Stimulated activated CD8-positive, alpha-beta memory T cell treated with anti-CD3 and anti-CD28 coated beads, Interleukin-2, amount 100 ng/mL, for 1 hour (primary cell): ENCODE results near the gene FASTKD3.

Experiments
- DNase-seq, 2 donors: peaks; one replicate each; pipeline ENCODE4 v3.0.0-alpha.2; 2020; ENCODE audit warnings: low read depth in 2 of 2

Gene FASTKD3

DNA sequence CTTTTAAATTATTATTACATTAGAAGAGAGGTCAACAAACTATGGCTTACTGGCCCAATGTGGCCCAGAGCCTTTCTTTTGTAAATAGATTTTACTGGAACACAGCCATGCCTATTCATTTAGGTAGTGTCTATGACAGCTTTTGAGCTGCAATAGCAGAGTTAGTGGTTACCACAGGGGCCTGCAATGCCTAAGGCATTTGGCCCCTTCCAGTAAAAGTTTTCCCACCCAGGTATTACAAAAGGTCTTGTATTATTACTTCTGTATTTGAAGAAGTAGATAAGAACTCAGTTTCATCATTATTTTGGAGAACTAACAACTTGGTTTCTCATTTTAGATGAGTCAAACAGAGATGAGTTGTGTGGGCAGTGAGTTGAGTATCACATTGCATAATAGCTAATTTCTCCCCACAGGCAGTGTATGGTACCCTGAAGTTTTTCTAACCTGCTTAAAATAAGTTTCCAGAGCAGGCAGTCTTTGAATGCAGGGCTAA, 9.6 kb upstream of the FASTKD3 start:
- no peak for DNase-seq

GRCh38 chr5:7877851-7878250, 9.0 kb upstream of the FASTKD3 start:
- DNase-seq = no peak

GRCh38 chr5:7876867-7877266, 8.0 kb upstream of the FASTKD3 start:
- DNase-seq = no peak

DNA sequence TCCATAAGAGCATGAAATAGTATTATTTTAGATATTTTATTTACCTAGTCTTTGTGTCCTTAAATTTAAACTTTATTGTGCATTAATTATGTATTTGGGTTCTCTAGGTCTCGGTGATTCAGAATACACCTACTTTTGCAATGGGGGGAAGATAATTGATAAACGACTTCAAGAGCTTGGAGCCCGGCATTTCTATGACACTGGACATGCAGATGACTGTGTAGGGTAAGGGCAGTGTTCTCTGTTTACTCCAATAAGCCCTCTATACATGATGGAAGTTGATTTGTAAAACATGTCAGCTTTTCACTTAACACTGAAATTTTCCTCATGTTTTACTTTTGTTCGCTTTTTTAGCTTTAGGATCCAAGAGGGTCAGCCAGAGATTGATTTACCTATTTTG, 6.3 kb upstream of the FASTKD3 start:
- DNase-seq = no peak

- DNase-seq = no peak
These were observed 5.8 kb upstream of the FASTKD3 start for GRCh38 chr5:7874639-7875038.

- no peak for DNase-seq
These were observed 4.4 kb upstream of the FASTKD3 start for GRCh38 chr5:7873216-7873615.

DNA sequence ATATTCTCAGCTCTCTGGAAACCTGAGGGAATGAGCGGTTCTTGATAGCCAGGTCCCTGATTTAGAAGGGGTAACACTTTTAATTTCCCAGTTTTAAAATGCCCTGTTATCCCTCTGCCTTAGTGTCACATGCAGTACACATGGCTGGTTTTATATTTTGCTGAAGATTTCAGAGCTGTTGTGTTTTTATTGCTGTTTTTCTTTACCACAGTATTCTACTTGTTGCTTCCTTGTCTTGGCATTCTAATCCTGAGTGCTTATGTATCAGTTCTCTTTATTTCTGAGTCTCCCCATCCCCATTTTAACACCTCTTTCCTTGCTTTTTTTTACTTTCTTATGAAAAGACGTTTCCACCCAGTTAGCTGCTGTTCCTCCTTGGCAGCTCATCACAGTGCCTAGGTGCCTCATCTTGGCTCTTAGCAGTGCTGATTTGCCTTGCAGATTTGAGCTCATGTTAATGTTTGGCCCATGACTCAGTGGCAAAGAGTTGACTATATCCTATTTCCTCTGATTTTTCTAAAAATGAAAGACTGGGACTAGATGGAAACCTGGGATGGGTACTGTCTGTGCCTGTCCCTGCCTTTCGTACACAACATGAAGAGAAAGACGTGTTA, 3.8 kb upstream of the FASTKD3 start:
- no peak for DNase-seq

DNA sequence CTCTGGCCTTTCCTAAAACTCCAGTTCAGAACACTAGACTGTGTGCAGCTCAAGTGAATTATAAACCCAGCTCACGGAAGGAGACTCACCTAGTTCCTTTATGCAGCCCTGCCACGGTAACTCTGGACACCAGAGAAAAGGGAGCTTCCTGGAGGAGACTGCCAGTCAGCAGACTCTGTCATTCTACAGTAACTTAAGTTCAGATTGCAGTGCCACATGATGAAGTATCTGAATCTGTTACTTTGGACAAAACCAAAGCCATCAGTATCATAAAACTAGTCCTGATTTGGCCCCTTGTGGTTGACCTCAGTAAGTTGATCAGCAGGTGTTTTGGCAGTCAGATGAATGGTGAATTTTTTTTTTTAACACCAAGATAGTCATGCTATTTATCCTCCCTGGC, 2.8 kb upstream of the FASTKD3 start:
- no peak for DNase-seq

DNA sequence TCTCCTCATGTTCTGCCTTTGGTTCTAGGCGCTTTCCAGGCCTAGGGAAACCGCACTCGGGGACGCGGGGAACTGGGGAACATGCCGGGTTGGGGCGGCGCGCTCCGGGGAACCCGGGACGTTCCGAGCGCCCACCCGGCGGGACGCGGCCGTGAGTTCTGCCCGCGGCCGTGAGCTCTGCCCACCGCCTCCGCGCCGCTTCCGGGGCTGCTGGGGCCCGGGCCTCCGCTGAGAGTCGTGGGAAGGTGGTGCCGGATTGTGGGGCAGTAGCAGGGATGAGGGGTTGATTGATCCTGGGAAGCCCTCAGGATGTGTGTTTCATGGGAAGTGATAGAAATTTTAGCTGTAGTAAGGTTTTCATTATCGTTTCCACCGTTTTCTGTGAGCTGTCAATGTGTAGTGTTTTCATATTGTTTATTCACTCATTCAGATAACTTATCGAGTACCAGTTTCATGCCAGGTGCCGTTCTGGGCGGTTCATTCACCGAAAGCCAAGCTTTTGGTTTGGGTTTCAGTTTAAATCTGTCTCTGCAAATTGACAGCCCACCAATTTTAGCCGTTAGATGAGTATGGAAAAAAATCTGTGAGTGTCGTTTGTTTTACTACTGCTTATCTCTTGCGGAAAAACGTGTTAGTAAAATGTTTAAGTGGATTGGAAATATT, 774 bp upstream of the FASTKD3 start:
- no peak for DNase-seq

GRCh38 chr5:7868427-7868772, 431 bp downstream of the FASTKD3 start:
- DNase-seq = no peak

DNA sequence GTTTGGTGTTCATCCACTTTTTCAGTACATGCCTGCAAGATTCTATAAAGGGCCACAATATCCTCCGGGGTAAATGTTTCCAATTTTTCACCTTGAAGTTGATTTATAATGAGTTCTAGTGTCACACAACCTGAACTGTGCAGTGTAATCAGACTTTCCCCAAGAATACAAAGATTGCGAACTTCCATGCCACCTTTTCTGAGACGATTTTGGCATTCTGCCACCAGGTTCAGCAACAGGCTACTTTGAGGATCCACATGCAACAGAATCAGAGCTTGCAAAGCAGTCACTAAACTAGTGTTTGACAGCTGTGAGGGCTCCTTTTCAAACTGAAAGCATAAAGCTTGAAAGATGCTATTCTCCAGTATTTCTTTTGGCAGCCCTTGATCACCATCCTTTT, 1.6 kb downstream of the FASTKD3 start:
- no peak for DNase-seq

GRCh38 chr5:7866196-7866595, 2.6 kb downstream of the FASTKD3 start:
- DNase-seq = no peak

GRCh38 chr5:7857926-7858632, 10.8 kb downstream of the FASTKD3 start:
- no peak for DNase-seq

DNA sequence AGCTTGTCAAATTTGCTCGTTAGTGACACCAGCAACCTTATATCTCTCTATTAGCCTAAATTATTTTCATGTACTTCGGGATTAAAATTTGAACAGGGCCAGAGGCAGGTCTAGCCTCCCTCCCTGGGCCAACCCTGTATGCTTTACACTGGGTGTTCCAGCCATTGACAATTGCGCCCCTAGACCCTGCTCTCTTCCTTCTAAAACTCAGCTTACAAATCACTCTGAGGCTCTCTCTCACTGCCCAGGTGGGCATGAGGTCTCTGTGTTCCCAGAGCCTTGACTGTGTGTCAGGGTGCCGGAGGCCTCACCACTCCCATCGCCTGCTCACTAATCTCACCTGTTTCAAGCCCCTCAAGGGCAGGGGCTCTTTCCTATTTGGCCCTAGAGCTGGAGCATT, 11.5 kb downstream of the FASTKD3 start:
- DNase-seq = no peak

DNA sequence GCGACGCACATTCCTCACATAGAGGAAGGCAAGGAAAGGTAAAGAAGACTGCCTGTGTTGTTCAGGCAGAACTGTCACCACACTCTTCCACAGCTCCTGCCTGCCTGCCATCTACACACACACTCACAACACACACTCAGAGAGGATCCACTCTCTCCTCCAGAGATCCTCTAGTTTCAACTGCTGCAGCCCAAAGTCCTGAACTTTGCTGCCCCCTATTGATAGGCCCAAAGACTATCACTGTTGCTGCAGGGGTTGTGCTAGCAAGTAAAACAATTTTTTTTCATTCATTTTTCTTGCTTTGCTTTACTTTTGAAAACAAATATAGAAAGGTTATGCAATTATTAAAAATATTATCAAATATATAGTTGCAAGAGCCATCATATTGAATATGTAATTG, 12.0 kb downstream of the FASTKD3 start:
- no peak for DNase-seq

DNA sequence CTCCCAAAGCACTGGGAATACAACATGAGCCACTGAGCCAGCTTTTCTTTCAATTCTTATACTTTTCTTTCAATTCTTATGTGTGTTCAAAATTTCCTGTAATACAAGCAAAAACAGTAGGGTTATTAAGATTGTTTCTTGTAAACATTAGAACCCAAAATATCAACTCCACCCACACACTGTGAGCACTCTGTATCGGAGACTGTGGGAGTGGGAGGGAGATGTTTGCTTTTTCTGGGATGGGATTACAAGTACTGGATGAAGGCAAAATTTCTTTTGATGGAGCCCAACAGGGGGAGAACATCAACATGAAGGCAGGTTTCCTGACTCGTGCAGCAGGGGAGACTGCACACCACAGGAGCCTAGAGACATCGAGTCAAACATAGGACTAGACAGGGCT, 13.2 kb downstream of the FASTKD3 start:
- DNase-seq = no peak

DNA sequence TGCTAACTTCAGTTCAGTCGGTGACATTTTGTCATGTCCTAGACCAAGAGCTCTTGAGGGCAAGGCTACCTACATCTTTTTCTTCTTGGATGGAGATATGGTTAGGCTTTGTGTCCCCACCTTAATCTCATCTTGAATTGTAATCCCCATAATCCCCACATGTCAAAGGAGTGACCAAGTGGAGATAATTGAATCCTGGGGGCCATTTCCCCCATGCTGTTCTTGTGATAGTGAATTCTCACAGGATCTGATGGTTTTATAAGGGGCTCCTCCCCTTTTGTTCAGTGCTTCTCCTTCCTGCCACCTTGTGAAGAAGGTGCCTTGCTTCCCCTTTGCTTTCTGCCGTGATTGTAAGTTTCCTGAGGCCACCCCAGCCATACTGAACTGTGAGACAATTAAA, 15.8 kb downstream of the FASTKD3 start:
- DNase-seq = no peak

DNA sequence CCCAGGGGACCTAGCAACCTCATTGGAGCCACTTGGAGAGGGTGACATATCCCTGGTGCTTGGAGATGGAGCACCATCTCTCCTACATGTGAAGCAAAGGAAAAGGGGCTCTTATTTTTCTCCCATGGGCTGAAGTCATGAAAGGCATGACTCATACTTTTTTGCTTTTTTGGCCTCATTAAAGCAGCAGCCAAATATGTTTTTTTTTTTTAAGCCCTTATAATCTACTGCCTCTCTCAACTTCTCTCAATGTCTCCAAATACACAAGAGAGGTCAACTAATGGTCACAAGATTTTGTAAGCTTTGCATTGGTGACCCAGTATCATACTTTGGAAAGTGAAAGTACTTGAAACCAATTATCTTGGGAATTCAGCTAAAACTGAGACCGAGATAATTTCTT, 16.3 kb downstream of the FASTKD3 start:
- no peak for DNase-seq

DNA sequence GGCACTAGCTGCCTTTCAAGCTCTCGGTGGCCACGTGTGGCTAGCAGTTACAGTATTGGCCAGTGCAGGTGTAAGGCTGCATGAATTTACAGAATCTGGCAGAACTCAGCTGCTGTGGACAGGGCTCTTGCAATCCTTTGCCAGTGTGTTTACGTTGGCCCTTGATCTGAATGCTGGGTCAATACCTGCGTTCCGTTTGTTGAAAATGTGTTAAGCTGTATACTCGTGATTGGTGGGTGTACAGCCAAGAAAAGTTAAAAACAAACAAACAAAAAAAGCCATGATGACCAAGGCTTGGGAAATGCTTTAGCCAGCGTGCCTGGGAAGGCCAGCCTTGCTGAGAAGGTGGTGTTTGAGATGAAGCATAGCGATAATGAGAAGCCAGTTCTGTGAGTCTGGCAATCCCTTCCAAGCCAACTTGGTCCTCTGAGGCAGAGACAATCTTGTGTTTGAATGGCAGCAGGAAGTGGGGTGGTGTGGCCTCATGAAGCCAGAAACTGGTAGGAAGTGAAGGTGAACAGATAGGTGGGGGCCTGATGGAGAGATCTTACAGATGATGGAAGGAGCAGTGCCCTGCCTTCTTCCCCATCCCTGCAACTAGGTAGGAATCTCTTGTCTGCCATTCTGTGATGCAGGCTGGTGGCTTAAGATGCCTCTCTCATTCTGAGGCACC, 17.1 kb downstream of the FASTKD3 start:
- no peak for DNase-seq

DNA sequence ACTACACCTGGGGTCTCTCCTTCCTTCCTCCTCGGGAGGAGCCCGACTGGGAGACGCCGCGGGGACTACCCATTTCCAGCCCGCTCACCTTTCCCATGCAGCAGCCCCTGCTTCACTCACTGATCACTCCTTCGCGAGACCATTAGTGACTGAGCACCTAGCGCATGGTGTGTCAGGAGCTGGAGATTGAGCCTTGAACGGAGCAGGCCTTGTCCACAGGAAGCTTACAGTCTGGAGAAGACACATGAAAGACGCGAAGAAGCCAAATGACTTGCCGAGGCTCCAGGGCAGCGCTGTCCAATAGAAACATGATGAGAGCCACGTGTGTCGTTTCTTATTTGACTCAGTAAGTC, 17.6 kb downstream of the FASTKD3 start:
- DNase-seq = no peak

- DNase-seq = peak in 1 of 2 donors; percentile 27
These were observed 18.2 kb downstream of the FASTKD3 start, which contains the start of gene CFAP90 for GRCh38 chr5:7850395-7851239. Gene CFAP90 (minus strand): TSS chr5:7851133. CDS start chr5:7851021, 112 bp downstream.
